Muscle layer of duodenum (tissue), 2 donors: ENCODE results near the gene CD63.
A peak's percentile ranks its signal among the peaks of the same experiment; 100 is the strongest.

Experiments
- H3K27ac ChIP-seq: one replicate; pipeline ENCODE4 v1.7.0; 2013; ENCODE audit warnings: mild to moderate bottlenecking, low read length
- H3K27me3 ChIP-seq: one replicate; pipeline ENCODE4 v1.7.0; 2013; ENCODE audit warnings: low read depth, mild to moderate bottlenecking, control low read depth, low read length
- H3K36me3 ChIP-seq, 2 donors: one replicate each; pipeline ENCODE4 v1.7.0; 2013; ENCODE audit warnings: low read length in 2 of 2, control low read depth in 1 of 2, mild to moderate bottlenecking in 1 of 2; ENCODE audit not compliant: insufficient read depth in 2 of 2, control insufficient read depth in 1 of 2
- H3K4me1 ChIP-seq, 2 donors: one replicate each; pipeline ENCODE4 v1.7.0; 2013; ENCODE audit warnings: low read length in 2 of 2, mild to moderate bottlenecking in 2 of 2, control low read depth in 1 of 2, moderate library complexity in 1 of 2; ENCODE audit not compliant: insufficient read depth in 2 of 2, control insufficient read depth in 1 of 2
- H3K4me3 ChIP-seq, 2 donors: one replicate each; pipeline ENCODE4 v1.7.0; 2013; ENCODE audit warnings: low read length in 2 of 2, low read depth in 1 of 2, mild to moderate bottlenecking in 1 of 2
- H3K9me3 ChIP-seq, 2 donors: one replicate each; pipeline ENCODE4 v1.7.0; 2013; ENCODE audit warnings: low read length in 2 of 2, control low read depth in 1 of 2, mild to moderate bottlenecking in 1 of 2; ENCODE audit not compliant: control insufficient read depth in 1 of 2
- donor health status: healthy.

CD63 gene

GRCh38 chr12:55746913-55747231 is 18.1 kb upstream of the CD63 start:
- Histone ChIP-seq H3K27me3 (peaks cover 6% of the 10 kb centered on the region), H3K4me1 (peaks cover 6 to 23% of the 10 kb centered on the region in 2 donors), H3K36me3 (peaks cover 9 to 14% of the 10 kb centered on the region in 2 donors), H3K27ac (no peak overlapping the region), H3K9me3 (no peaks in the 10 kb centered on the region), H3K4me3 (no peak overlapping the region)

GRCh38 chr12:55746174-55746912 is 17.5 kb upstream of the CD63 start:
- H3K36me3 ChIP-seq: peaks cover 5 to 9% of the 10 kb centered on the region in 2 donors
- peaks cover 6 to 23% of the 10 kb centered on the region in 2 donors for H3K4me1 ChIP-seq
- H3K27me3 ChIP-seq: peaks cover 6% of the 10 kb centered on the region
- no peak overlapping the region for H3K4me3 ChIP-seq
- no peak overlapping the region for H3K27ac ChIP-seq
- no peaks in the 10 kb centered on the region for H3K9me3 ChIP-seq

GRCh38 chr12:55745361-55746173 is 16.8 kb upstream of the CD63 start:
- H3K27ac ChIP-seq: peak overlapping the region; percentile 51
- H3K4me1 ChIP-seq: peaks cover 6 to 23% of the 10 kb centered on the region in 2 donors
- H3K4me3 ChIP-seq: peak overlapping the region in 1 of 2 donors; percentile 16
- peaks cover 6% of the 10 kb centered on the region for H3K27me3 ChIP-seq
- no peaks in the 10 kb centered on the region for H3K9me3 ChIP-seq
- peaks cover 1 to 3% of the 10 kb centered on the region in 2 donors for H3K36me3 ChIP-seq

- Histone ChIP-seq H3K9me3 (no peaks in the 10 kb centered on the region), H3K4me1 (peaks cover 6 to 23% of the 10 kb centered on the region in 2 donors), H3K27ac (peak overlapping the region; percentile 51), H3K27me3 (peaks cover 6% of the 10 kb centered on the region), H3K36me3 (peaks cover 0 to 3% of the 10 kb centered on the region in 2 donors), H3K4me3 (peak overlapping the region; percentile 62 to 75)
These were observed 15.7 kb upstream of the CD63 start for GRCh38 chr12:55744340-55745030.

- Histone ChIP-seq H3K27ac (no peak overlapping the region), H3K4me1 (peaks cover 6 to 23% of the 10 kb centered on the region in 2 donors)
These were observed 14.9 kb upstream of the CD63 start for GRCh38 chr12:55743406-55744339.

GRCh38 chr12:55742719-55743405 is 14.1 kb upstream of the CD63 start, which contains the start of gene GDF11:
GDF11 (plus strand) TSS chr12:55743122; CDS start chr12:55743317, 195 bp downstream.
- no peaks in the 10 kb centered on the region for H3K9me3 ChIP-seq
- H3K4me3 ChIP-seq: peak within 1 kb of the TSS; percentile 62 to 75
- peaks cover 6% of the 10 kb centered on the region for H3K27me3 ChIP-seq
- H3K4me1 ChIP-seq: peaks cover 12 to 31% of the 10 kb centered on the region in 2 donors
- H3K36me3 ChIP-seq: no peaks in the 10 kb centered on the region
- no peak within 1 kb of the TSS for H3K27ac ChIP-seq

More at GRCh38 chr12:55743406-55744339, 14.9 kb upstream of the CD63 start:
- H3K27me3 ChIP-seq: peaks cover 6% of the 10 kb centered on the region
- no peaks in the 10 kb centered on the region for H3K36me3 ChIP-seq
- peak overlapping the region; percentile 62 to 75 for H3K4me3 ChIP-seq
- no peaks in the 10 kb centered on the region for H3K9me3 ChIP-seq

- no peaks in the 10 kb centered on the region for H3K9me3 ChIP-seq
- no peak overlapping the region for H3K27ac ChIP-seq
- peak overlapping the region; percentile 32 to 56 for H3K4me3 ChIP-seq
These were observed 13.3 kb upstream of the CD63 start for GRCh38 chr12:55741931-55742680.

GRCh38 chr12:55739025-55739378 is 10.2 kb upstream of the CD63 start:
- Histone ChIP-seq H3K27ac (no peak overlapping the region), H3K36me3 (no peaks in the 10 kb centered on the region), H3K4me1 (peaks cover 10 to 23% of the 10 kb centered on the region in 2 donors), H3K9me3 (no peaks in the 10 kb centered on the region), H3K27me3 (peaks cover 2% of the 10 kb centered on the region), H3K4me3 (peak overlapping the region; percentile 71 to 84)

More at GRCh38 chr12:55741931-55742680, 13.3 kb upstream of the CD63 start:
- Histone ChIP-seq H3K4me1 (peaks cover 13 to 38% of the 10 kb centered on the region in 2 donors), H3K36me3 (no peaks in the 10 kb centered on the region), H3K27me3 (peaks cover 6% of the 10 kb centered on the region)

- Histone ChIP-seq H3K4me3 (peak overlapping the region; percentile 71 to 84), H3K27me3 (no peaks in the 10 kb centered on the region), H3K4me1 (peaks cover 10 to 21% of the 10 kb centered on the region in 2 donors), H3K9me3 (no peaks in the 10 kb centered on the region), H3K36me3 (no peaks in the 10 kb centered on the region), H3K27ac (peak overlapping the region; percentile 61)
These were observed 9.6 kb upstream of the CD63 start for GRCh38 chr12:55738123-55739024.
